HCT116 (cell line): ENCODE measurements around the gene APOBEC3G. TPM values are rescaled to one million over a fixed set of nuclear protein-coding genes. Genes with fewer than 3 reads are reported as not detected.

Experiments used
- ATAC-seq: fragments of 200-7000 bp; cut with Tn5 transposase; 2 replicates; pipeline ENCODE4 v1.9.1; 2020; ENCODE audit warnings: mild to moderate bottlenecking, moderate library complexity
- BruUV-seq: library from RNA; stranded (reverse); fragments of 400-500 nt; replicated peaks from 2 replicates; lab custom pipeline; 2021; lab: Mats Ljungman, UMichigan
- CTCF ChIA-PET: fragments of 300-600 bp; sonication (Branson Sonifier 250); formaldehyde crosslinking; loops from one replicate; lab custom pipeline; 2021; ENCODE audit warnings: antibody characterized with exemption; lab: Charles Lee
- POLR2A ChIA-PET: fragments of 300-600, 350-600 bp; sonication (Branson Sonifier 250); formaldehyde crosslinking; loops from one replicate; lab custom pipeline; 2021; ENCODE audit warnings: antibody characterized with exemption; lab: Charles Lee
- RAD21 ChIA-PET, 2 experiments: fragments of 300-600 bp; sonication (Branson Sonifier 250); formaldehyde crosslinking; loops; one replicate each; lab custom pipeline; 2023; ENCODE audit warnings: low total read pairs in 2 of 2; ENCODE audit not compliant: uncharacterized antibody in 2 of 2, unreplicated experiment in 2 of 2, low non-redundant PET in 1 of 2; lab: Charles Lee
- DNase-seq: peaks from one replicate; pipeline ENCODE4 v3.0.0-alpha.2; 2010; ENCODE audit warnings: low read depth, low spot score
- H2AFZ ChIP-seq: fragments of 200-600 bp; shearing (Covaris generic), sonication (generic); 2 replicates; pipeline ENCODE4 v1.6.1; 2017; ENCODE audit warnings: low read depth, mixed run types, mixed read lengths, antibody characterized with exemption, low read length; ENCODE audit not compliant: poor library complexity, severe bottlenecking
- H3K27ac ChIP-seq: 2 replicates; pipeline ENCODE4 v1.5.1; 2012; ENCODE audit warnings: low read depth, low read length
- H3K27me3 ChIP-seq: fragments of 200-600 bp; sonication (generic); 2 replicates; pipeline ENCODE4 v1.6.1; 2016; ENCODE audit warnings: mixed run types, low read length, mixed read lengths; ENCODE audit not compliant: insufficient read depth
- H3K36me3 ChIP-seq, 2 experiments: fragments of 200-500 bp in 1 of 2; fragments of 200-600 bp in 1 of 2; sonication (Bioruptor generic) in 1 of 2; sonication (generic) in 1 of 2; 2 replicates each; pipeline versions ENCODE4 v1.5.1 to v1.6.1; 2014 to 2016; ENCODE audit warnings: low read length in 2 of 2, inconsistent platforms in 1 of 2, mixed read lengths in 1 of 2, mixed run types in 1 of 2; ENCODE audit not compliant: insufficient read depth in 2 of 2, control insufficient read depth in 1 of 2
- H3K4me1 ChIP-seq, 2 experiments: fragments of 200-600 bp in 1 of 2; sonication (generic) in 1 of 2; 2 replicates each; pipeline versions ENCODE4 v1.5.1 to v1.6.1; 2012 to 2017; ENCODE audit warnings: low read length in 2 of 2, inconsistent platforms in 1 of 2, mild to moderate bottlenecking in 1 of 2, mixed read lengths in 1 of 2, mixed run types in 1 of 2, moderate library complexity in 1 of 2; ENCODE audit not compliant: insufficient read depth in 2 of 2, control insufficient read depth in 1 of 2
- H3K4me2 ChIP-seq: fragments of 200-600 bp; sonication (generic); 2 replicates; pipeline ENCODE4 v1.6.1; 2017; ENCODE audit warnings: mixed run types, low read length, mixed read lengths
- H3K4me3 ChIP-seq, 2 experiments: fragments of 200-600 bp in 1 of 2; sonication (generic) in 1 of 2; replicated peaks in 1 of 2; 2 replicates each; pipeline ENCODE4 v1.5.1; 2011 to 2016; ENCODE audit warnings: low read length in 2 of 2, control low read depth in 1 of 2, low read depth in 1 of 2, mild to moderate bottlenecking in 1 of 2, mixed read lengths in 1 of 2, mixed run types in 1 of 2
- H3K79me2 ChIP-seq: fragments of 200-600 bp; sonication (generic); 2 replicates; pipeline ENCODE4 v1.6.1; 2017; ENCODE audit warnings: mild to moderate bottlenecking, mixed run types, low read length, moderate library complexity, mixed read lengths; ENCODE audit not compliant: insufficient read depth
- H3K9ac ChIP-seq: fragments of 200-600 bp; sonication (generic); 2 replicates; pipeline ENCODE4 v1.6.1; 2016; ENCODE audit warnings: low read length, mixed read lengths
- H3K9me2 ChIP-seq: fragments of 200-600 bp; sonication (generic), shearing (Covaris generic); 2 replicates; pipeline ENCODE4 v1.6.1; 2017; ENCODE audit warnings: mixed run types, mild to moderate bottlenecking, moderate library complexity; ENCODE audit not compliant: insufficient read depth
- H3K9me3 ChIP-seq, 2 experiments: fragments of 200-500 bp in 1 of 2; fragments of 200-600 bp in 1 of 2; sonication (Bioruptor generic) in 1 of 2; sonication (generic) in 1 of 2; 2 replicates each; pipeline ENCODE4 v1.6.1; 2014 to 2017; ENCODE audit warnings: low read length in 2 of 2, mixed read lengths in 2 of 2, inconsistent platforms in 1 of 2, low read depth in 1 of 2, mild to moderate bottlenecking in 1 of 2, mixed run types in 1 of 2, moderate library complexity in 1 of 2; ENCODE audit not compliant: control insufficient read depth in 1 of 2, insufficient read depth in 1 of 2
- H4K20me1 ChIP-seq: fragments of 200-600 bp; sonication (generic), shearing (Covaris generic); 2 replicates; pipeline ENCODE4 v1.6.1; 2017; ENCODE audit warnings: mixed run types, mild to moderate bottlenecking, moderate library complexity; ENCODE audit not compliant: insufficient read depth
- CBX3 ChIP-seq: IDR thresholded peaks from 2 replicates; pipeline ENCODE4 v1.6.1; 2012; ENCODE audit warnings: low read depth
- CEBPB ChIP-seq: IDR thresholded peaks from 2 replicates; pipeline ENCODE4 v1.6.1; 2012; ENCODE audit warnings: low read depth
- CTCF ChIP-seq, 3 experiments: fragments of 200-600 bp in 1 of 3; sonication (generic) in 1 of 3; IDR thresholded peaks in 2 of 3; conservative IDR thresholded peaks in 1 of 3; 2 replicates each; pipeline ENCODE4 v1.5.1; 2012 to 2017; ENCODE audit warnings: low read depth in 2 of 3, low read length in 2 of 3, antibody characterized with exemption in 1 of 3, borderline replicate concordance in 1 of 3, control low read depth in 1 of 3, mild to moderate bottlenecking in 1 of 3, mixed read lengths in 1 of 3, mixed run types in 1 of 3, moderate library complexity in 1 of 3; ENCODE audit not compliant: insufficient read depth in 1 of 3
- EGR1 ChIP-seq: IDR thresholded peaks from 2 replicates; pipeline ENCODE4 v1.6.1; 2012; ENCODE audit warnings: low read depth
- EZH2phosphoT487 ChIP-seq: fragments of 200-600 bp; IDR thresholded peaks from 2 replicates; pipeline ENCODE4 v1.6.1; 2018; ENCODE audit warnings: antibody characterized with exemption, borderline replicate concordance
- RAD21 ChIP-seq: IDR thresholded peaks from 2 replicates; pipeline ENCODE4 v1.6.1; 2012; ENCODE audit warnings: low read depth, mild to moderate bottlenecking
- REST ChIP-seq: IDR thresholded peaks from 2 replicates; pipeline ENCODE4 v1.6.1; 2012; ENCODE audit warnings: low read depth
- SP1 ChIP-seq: IDR thresholded peaks from 2 replicates; pipeline ENCODE4 v1.6.1; 2012; ENCODE audit warnings: low read depth
- YY1 ChIP-seq: IDR thresholded peaks from 2 replicates; pipeline ENCODE4 v1.6.1; 2011; ENCODE audit warnings: low read length, low read depth, moderate library complexity, mild to moderate bottlenecking; ENCODE audit not compliant: insufficient replicate concordance; ENCODE audit errors: extremely low read depth
- ZBTB33 ChIP-seq: IDR thresholded peaks from 2 replicates; pipeline ENCODE4 v1.6.1; 2011; ENCODE audit warnings: mild to moderate bottlenecking, low read length, moderate library complexity; ENCODE audit not compliant: insufficient replicate concordance; ENCODE audit errors: extremely low read depth
- ZNF274 ChIP-seq: fragments of 200-500 bp; sonication (Bioruptor generic); IDR thresholded peaks from 2 replicates; pipeline ENCODE4 v1.6.1; 2014; ENCODE audit warnings: mild to moderate bottlenecking, low read depth, low read length, inconsistent platforms
- intact Hi-C: fragments of 100-400 bp; cut with micrococcal nuclease; formaldehyde crosslinking; loops from 2 replicates; pipeline ENCODE4 v1.10.0; 2022
- total RNA-seq: library from RNA; stranded (reverse); gene quantifications from one replicate; pipeline ENCODE4 v1.2.1, GENCODE V29; 2021; ENCODE audit not compliant: unreplicated experiment

Gene APOBEC3G
- total RNA-seq, 1 experiment from 2014 or later = 0.71 TPM

- no peak for TF ChIP-seq CTCF (IDR thresholded peaks at IDR 0.05 in 2 of 3, conservative IDR thresholded peaks at IDR 0.05 in 1 of 3; ENCODE audit: borderline replicate concordance in 1 of 3, insufficient read depth in 1 of 3, low read depth in 2 of 3, low read length in 2 of 3)
- no peak for TF ChIP-seq CEBPB
- no peak for TF ChIP-seq REST
- no peak for TF ChIP-seq YY1
Measured at GRCh38 chr22:39123751-39124581, 46.9 kb downstream of the APOBEC3G start (continued).

- ChIA-PET CTCF (no interaction called here), RAD21 (no interaction called here), POLR2A (no interaction called here)
- H3K27ac ChIP-seq = no peak overlapping the region
- no peak overlapping the region for H3K4me2 ChIP-seq
- H3K9me3 ChIP-seq = no peaks in the 10 kb centered on the region
- H3K79me2 ChIP-seq = no peaks in the 10 kb centered on the region
- H3K36me3 ChIP-seq = no peaks in the 10 kb centered on the region
- H3K4me3 ChIP-seq = no peak overlapping the region
- intact Hi-C loops = no loop called here
- TF ChIP-seq EGR1 (no peak), SP1 (no peak), EZH2phosphoT487 (no peak), ZNF274 (no peak), RAD21 (no peak), YY1 (no peak), ZBTB33 (no peak), CBX3 (no peak), CEBPB (no peak)
- ATAC-seq = no peak
- no peak for DNase-seq
- no peaks in the 10 kb centered on the region for H3K4me1 ChIP-seq
- no TSS peak for BruUV-seq
- no peaks in the 10 kb centered on the region for H4K20me1 ChIP-seq
- H3K27me3 ChIP-seq = no peaks in the 10 kb centered on the region
- H3K9ac ChIP-seq = no peak overlapping the region
- no peaks in the 10 kb centered on the region for H3K9me2 ChIP-seq
- no peak overlapping the region for H2AFZ ChIP-seq
Measured at GRCh38 chr22:39125622-39126021, 48.5 kb downstream of the APOBEC3G start.
